WTC11 (cell line): ENCODE data around the gene MCEE. TPM values are rescaled to one million over a fixed set of nuclear protein-coding genes. Genes with fewer than 3 reads are reported as not detected.

Experiments
- ATAC-seq: fragments of 200-7000 bp; cut with Tn5 transposase; 2 replicates; pipeline ENCODE4 v1.10.0; 2021; ENCODE audit warnings: mild to moderate bottlenecking, moderate library complexity
- CTCF ChIA-PET: fragments of 300-600 bp; sonication (Branson Sonifier 250); formaldehyde crosslinking; loops from one replicate; lab custom pipeline; 2021; ENCODE audit warnings: antibody characterized with exemption; lab: Charles Lee
- POLR2A ChIA-PET: fragments of 350-600 bp; sonication (Branson Sonifier 250); formaldehyde crosslinking; loops from one replicate; lab custom pipeline; 2021; ENCODE audit warnings: antibody characterized with exemption; lab: Charles Lee
- DNase-seq: peaks from one replicate; pipeline ENCODE4 v3.0.0; 2021; ENCODE audit warnings: low spot score
- H3K27ac Mint-ChIP-seq: 2 replicates; pipeline ENCODE4 v1.8.0; 2021; ENCODE audit warnings: mixed read lengths
- H3K27me3 Mint-ChIP-seq: 2 replicates; pipeline ENCODE4 v1.8.0; 2021; ENCODE audit warnings: low read depth, mild to moderate bottlenecking, moderate library complexity, mixed read lengths
- H3K36me3 Mint-ChIP-seq: 2 replicates; pipeline ENCODE4 v1.8.0; 2021; ENCODE audit warnings: mixed read lengths
- H3K4me1 Mint-ChIP-seq: 2 replicates; pipeline ENCODE4 v1.8.0; 2022; ENCODE audit warnings: mixed read lengths
- H3K4me3 Mint-ChIP-seq: 2 replicates; pipeline ENCODE4 v1.8.0; 2021; ENCODE audit warnings: mild to moderate bottlenecking, moderate library complexity, mixed read lengths
- H3K9me3 Mint-ChIP-seq: 2 replicates; pipeline ENCODE4 v1.8.0; 2021; ENCODE audit warnings: mixed read lengths
- ELF4 ChIP-seq: sonication (generic); formaldehyde crosslinking; IDR thresholded peaks from 2 replicates; pipeline ENCODE4 v1.8.1; 2022; ENCODE audit warnings: low read depth, mild to moderate bottlenecking, moderate library complexity, missing genetic modification reagents
- ESRRA ChIP-seq: sonication (generic); formaldehyde crosslinking; IDR thresholded peaks from 2 replicates; pipeline ENCODE4 v1.8.1; 2022; ENCODE audit warnings: mild to moderate bottlenecking, missing genetic modification reagents, borderline replicate concordance
- OVOL2 ChIP-seq: fragments of 250-450 bp; sonication (Bioruptor Pico); IDR thresholded peaks from 2 replicates; pipeline ENCODE4 v1.9.0; 2021; ENCODE audit warnings: mild to moderate bottlenecking, borderline replicate concordance
- RORB ChIP-seq: fragments of 250-450 bp; sonication (Bioruptor Pico); IDR thresholded peaks from 2 replicates; pipeline ENCODE4 v1.9.0; 2021; ENCODE audit warnings: mild to moderate bottlenecking
- SOX15 ChIP-seq: fragments of 250-450 bp; sonication (Bioruptor Pico); IDR thresholded peaks from 2 replicates; pipeline ENCODE4 v1.9.0; 2021; ENCODE audit warnings: mild to moderate bottlenecking
- STAT6 ChIP-seq: sonication (generic); formaldehyde crosslinking; conservative IDR thresholded peaks from 2 replicates; pipeline ENCODE4 v1.8.1; 2023; ENCODE audit warnings: mild to moderate bottlenecking, low read depth, missing genetic modification reagents, moderate library complexity
- TCF7 ChIP-seq: sonication (generic); formaldehyde crosslinking; IDR thresholded peaks from 2 replicates; pipeline ENCODE4 v1.8.0; 2022; ENCODE audit warnings: mild to moderate bottlenecking, low read depth, missing genetic modification reagents, moderate library complexity
- TEAD1 ChIP-seq: sonication (generic); formaldehyde crosslinking; IDR thresholded peaks from 2 replicates; pipeline ENCODE4 v1.8.0; 2022; ENCODE audit warnings: mild to moderate bottlenecking, missing genetic modification reagents
- TEAD4 ChIP-seq: sonication (generic); formaldehyde crosslinking; IDR thresholded peaks from 2 replicates; pipeline ENCODE4 v1.8.0; 2022; ENCODE audit warnings: mild to moderate bottlenecking, missing genetic modification reagents
- USF1 ChIP-seq: sonication (generic); formaldehyde crosslinking; IDR thresholded peaks from 2 replicates; pipeline ENCODE4 v1.8.0; 2022; ENCODE audit warnings: mild to moderate bottlenecking, missing genetic modification reagents
- total RNA-seq: library from RNA; stranded (reverse); gene quantifications from 3 replicates; pipeline ENCODE4 v1.2.3, GENCODE V29; 2021
- TF ChIP-seq, protein P1 (sequence below): sonication (generic); formaldehyde crosslinking; IDR thresholded peaks from 2 replicates; pipeline ENCODE4 v1.8.0; 2023; ENCODE audit warnings: mild to moderate bottlenecking, missing genetic modification reagents
- TF ChIP-seq, protein P2 (sequence below): fragments of 250-450 bp; sonication (Bioruptor Pico); IDR thresholded peaks from 2 replicates; pipeline ENCODE4 v1.9.0; 2021; ENCODE audit warnings: mild to moderate bottlenecking, borderline replicate concordance
- TF ChIP-seq, protein P3 (sequence below): sonication (generic); formaldehyde crosslinking; IDR thresholded peaks from 2 replicates; pipeline ENCODE4 v1.8.0; 2022; ENCODE audit warnings: mild to moderate bottlenecking, missing genetic modification reagents
- TF ChIP-seq, protein P4 (sequence below): fragments of 250-450 bp; sonication (Bioruptor Pico); IDR thresholded peaks from 2 replicates; pipeline ENCODE4 v1.9.0; 2021; ENCODE audit warnings: mild to moderate bottlenecking
- TF ChIP-seq, protein P5 (sequence below): sonication (generic); formaldehyde crosslinking; IDR thresholded peaks from 2 replicates; pipeline ENCODE4 v1.8.1; 2022; ENCODE audit warnings: mild to moderate bottlenecking, missing genetic modification reagents, moderate library complexity, borderline replicate concordance
- TF ChIP-seq, protein P6 (sequence below): fragments of 250-450 bp; sonication (Bioruptor Pico); IDR thresholded peaks from 2 replicates; pipeline ENCODE4 v1.9.0; 2021; ENCODE audit warnings: mild to moderate bottlenecking

Gene MCEE
- total RNA-seq, 1 experiment from 2014 or later: 18.7 TPM

DNA sequence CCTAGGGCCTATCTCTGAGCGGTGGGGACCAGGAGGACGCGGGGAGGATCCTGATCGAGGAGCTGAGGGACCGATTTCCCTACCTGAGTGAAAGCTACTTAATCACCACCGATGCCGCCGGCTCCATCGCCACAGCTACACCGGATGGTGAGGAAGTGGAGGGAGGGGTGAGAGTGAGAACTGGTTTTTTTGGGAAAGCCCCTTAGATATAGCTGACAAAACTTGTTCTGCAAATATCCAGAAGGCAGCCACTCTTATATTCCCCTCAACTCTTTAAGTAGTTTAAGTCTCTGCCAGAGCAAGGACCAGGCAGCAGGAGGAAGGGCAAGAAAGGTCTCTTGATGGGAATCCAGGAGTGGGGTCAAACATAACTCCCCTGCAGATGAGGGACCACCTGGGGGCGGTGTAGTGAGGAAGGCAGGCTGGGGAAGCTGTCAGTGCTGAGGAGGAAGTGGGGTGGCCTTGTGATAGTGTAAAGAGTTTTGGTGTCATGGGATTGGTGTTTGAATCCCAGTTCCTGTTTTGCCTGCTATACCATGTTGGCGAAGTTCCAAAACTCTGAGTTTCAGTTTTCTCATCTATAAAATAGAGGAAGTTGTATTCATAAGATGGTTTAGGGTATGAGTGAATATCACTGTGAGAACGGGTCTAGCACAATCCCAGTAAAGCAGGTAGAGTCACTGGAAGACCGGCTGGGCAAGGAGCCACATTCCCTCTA is 58.2 kb downstream of the MCEE start (continued):
- TF ChIP-seq, protein P1, sequence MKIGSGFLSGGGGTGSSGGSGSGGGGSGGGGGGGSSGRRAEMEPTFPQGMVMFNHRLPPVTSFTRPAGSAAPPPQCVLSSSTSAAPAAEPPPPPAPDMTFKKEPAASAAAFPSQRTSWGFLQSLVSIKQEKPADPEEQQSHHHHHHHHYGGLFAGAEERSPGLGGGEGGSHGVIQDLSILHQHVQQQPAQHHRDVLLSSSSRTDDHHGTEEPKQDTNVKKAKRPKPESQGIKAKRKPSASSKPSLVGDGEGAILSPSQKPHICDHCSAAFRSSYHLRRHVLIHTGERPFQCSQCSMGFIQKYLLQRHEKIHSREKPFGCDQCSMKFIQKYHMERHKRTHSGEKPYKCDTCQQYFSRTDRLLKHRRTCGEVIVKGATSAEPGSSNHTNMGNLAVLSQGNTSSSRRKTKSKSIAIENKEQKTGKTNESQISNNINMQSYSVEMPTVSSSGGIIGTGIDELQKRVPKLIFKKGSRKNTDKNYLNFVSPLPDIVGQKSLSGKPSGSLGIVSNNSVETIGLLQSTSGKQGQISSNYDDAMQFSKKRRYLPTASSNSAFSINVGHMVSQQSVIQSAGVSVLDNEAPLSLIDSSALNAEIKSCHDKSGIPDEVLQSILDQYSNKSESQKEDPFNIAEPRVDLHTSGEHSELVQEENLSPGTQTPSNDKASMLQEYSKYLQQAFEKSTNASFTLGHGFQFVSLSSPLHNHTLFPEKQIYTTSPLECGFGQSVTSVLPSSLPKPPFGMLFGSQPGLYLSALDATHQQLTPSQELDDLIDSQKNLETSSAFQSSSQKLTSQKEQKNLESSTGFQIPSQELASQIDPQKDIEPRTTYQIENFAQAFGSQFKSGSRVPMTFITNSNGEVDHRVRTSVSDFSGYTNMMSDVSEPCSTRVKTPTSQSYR (CRISPR knock-in tag): no peak

- ChIA-PET POLR2A (interaction anchor here (0.5 kb wide), 1 partner anchor 13 kb away, joined by 6 read pairs; no protein-coding TSS in a partner anchor), CTCF (interaction anchor here (0.5 to 6.8 kb wide), 15 partner anchors 12 to 334 kb away, joined by 3 to 56 read pairs (median 4); no protein-coding TSS in a partner anchor)
- Mint-ChIP-seq H3K9me3 (no peaks in the 10 kb centered on the region), H3K4me3 (peak overlapping the region; percentile 97), H3K27ac (peak overlapping the region; percentile 58; the same call in 1 of the 2 replicates), H3K36me3 (peaks cover 28% of the 10 kb centered on the region), H3K27me3 (no peaks in the 10 kb centered on the region; the same call in 1 of the 2 replicates), H3K4me1 (peaks cover 32% of the 10 kb centered on the region)
- DNase-seq (peak; percentile 23), ATAC-seq (peak; percentile 43)
- TF ChIP-seq, protein P2, sequence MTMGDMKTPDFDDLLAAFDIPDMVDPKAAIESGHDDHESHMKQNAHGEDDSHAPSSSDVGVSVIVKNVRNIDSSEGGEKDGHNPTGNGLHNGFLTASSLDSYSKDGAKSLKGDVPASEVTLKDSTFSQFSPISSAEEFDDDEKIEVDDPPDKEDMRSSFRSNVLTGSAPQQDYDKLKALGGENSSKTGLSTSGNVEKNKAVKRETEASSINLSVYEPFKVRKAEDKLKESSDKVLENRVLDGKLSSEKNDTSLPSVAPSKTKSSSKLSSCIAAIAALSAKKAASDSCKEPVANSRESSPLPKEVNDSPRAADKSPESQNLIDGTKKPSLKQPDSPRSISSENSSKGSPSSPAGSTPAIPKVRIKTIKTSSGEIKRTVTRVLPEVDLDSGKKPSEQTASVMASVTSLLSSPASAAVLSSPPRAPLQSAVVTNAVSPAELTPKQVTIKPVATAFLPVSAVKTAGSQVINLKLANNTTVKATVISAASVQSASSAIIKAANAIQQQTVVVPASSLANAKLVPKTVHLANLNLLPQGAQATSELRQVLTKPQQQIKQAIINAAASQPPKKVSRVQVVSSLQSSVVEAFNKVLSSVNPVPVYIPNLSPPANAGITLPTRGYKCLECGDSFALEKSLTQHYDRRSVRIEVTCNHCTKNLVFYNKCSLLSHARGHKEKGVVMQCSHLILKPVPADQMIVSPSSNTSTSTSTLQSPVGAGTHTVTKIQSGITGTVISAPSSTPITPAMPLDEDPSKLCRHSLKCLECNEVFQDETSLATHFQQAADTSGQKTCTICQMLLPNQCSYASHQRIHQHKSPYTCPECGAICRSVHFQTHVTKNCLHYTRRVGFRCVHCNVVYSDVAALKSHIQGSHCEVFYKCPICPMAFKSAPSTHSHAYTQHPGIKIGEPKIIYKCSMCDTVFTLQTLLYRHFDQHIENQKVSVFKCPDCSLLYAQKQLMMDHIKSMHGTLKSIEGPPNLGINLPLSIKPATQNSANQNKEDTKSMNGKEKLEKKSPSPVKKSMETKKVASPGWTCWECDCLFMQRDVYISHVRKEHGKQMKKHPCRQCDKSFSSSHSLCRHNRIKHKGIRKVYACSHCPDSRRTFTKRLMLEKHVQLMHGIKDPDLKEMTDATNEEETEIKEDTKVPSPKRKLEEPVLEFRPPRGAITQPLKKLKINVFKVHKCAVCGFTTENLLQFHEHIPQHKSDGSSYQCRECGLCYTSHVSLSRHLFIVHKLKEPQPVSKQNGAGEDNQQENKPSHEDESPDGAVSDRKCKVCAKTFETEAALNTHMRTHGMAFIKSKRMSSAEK: no peak
- TF ChIP-seq, protein P3, sequence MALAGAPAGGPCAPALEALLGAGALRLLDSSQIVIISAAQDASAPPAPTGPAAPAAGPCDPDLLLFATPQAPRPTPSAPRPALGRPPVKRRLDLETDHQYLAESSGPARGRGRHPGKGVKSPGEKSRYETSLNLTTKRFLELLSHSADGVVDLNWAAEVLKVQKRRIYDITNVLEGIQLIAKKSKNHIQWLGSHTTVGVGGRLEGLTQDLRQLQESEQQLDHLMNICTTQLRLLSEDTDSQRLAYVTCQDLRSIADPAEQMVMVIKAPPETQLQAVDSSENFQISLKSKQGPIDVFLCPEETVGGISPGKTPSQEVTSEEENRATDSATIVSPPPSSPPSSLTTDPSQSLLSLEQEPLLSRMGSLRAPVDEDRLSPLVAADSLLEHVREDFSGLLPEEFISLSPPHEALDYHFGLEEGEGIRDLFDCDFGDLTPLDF (CRISPR knock-in tag): no peak
- no peak for TF ChIP-seq RORB (CRISPR knock-in tag)
- TF ChIP-seq, protein P4, sequence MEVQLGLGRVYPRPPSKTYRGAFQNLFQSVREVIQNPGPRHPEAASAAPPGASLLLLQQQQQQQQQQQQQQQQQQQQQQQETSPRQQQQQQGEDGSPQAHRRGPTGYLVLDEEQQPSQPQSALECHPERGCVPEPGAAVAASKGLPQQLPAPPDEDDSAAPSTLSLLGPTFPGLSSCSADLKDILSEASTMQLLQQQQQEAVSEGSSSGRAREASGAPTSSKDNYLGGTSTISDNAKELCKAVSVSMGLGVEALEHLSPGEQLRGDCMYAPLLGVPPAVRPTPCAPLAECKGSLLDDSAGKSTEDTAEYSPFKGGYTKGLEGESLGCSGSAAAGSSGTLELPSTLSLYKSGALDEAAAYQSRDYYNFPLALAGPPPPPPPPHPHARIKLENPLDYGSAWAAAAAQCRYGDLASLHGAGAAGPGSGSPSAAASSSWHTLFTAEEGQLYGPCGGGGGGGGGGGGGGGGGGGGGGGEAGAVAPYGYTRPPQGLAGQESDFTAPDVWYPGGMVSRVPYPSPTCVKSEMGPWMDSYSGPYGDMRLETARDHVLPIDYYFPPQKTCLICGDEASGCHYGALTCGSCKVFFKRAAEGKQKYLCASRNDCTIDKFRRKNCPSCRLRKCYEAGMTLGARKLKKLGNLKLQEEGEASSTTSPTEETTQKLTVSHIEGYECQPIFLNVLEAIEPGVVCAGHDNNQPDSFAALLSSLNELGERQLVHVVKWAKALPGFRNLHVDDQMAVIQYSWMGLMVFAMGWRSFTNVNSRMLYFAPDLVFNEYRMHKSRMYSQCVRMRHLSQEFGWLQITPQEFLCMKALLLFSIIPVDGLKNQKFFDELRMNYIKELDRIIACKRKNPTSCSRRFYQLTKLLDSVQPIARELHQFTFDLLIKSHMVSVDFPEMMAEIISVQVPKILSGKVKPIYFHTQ (CRISPR knock-in tag): no peak
- no peak for TF ChIP-seq TEAD1
- no peak for TF ChIP-seq OVOL2 (CRISPR knock-in tag)
- no peak for TF ChIP-seq TEAD4 (CRISPR knock-in tag)
- TF ChIP-seq, protein P5, sequence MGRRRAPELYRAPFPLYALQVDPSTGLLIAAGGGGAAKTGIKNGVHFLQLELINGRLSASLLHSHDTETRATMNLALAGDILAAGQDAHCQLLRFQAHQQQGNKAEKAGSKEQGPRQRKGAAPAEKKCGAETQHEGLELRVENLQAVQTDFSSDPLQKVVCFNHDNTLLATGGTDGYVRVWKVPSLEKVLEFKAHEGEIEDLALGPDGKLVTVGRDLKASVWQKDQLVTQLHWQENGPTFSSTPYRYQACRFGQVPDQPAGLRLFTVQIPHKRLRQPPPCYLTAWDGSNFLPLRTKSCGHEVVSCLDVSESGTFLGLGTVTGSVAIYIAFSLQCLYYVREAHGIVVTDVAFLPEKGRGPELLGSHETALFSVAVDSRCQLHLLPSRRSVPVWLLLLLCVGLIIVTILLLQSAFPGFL (CRISPR knock-in tag): no peak
- TF ChIP-seq TCF7 (CRISPR knock-in tag): no peak
- TF ChIP-seq SOX15: no peak
- no peak for TF ChIP-seq STAT6
- TF ChIP-seq, protein P6, sequence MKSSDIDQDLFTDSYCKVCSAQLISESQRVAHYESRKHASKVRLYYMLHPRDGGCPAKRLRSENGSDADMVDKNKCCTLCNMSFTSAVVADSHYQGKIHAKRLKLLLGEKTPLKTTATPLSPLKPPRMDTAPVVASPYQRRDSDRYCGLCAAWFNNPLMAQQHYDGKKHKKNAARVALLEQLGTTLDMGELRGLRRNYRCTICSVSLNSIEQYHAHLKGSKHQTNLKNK (CRISPR knock-in tag): no peak
- no peak for TF ChIP-seq ESRRA (CRISPR knock-in tag)
- TF ChIP-seq USF1 (CRISPR knock-in tag): no peak
- TF ChIP-seq ELF4 (CRISPR knock-in tag): no peak
These were observed 59.5 kb downstream of the MCEE start for GRCh38 chr2:71070294-71071093.
